IMR-90 (cell line): ENCODE data around the gene TRAF3IP3. TPM values are rescaled to one million over a fixed set of nuclear protein-coding genes. Genes with fewer than 3 reads are reported as not detected.

Experiments used
- ATAC-seq: fragments of 200-7000 bp; cut with Tn5 transposase; 2 replicates; pipeline ENCODE4 v1.9.1; 2020; ENCODE audit warnings: low read depth, mild to moderate bottlenecking, moderate library complexity
- BruUV-seq: library from RNA; stranded (reverse); fragments of 400-500 nt; replicated peaks from 2 replicates; lab custom pipeline; 2021; lab: Mats Ljungman, UMichigan
- CTCF ChIA-PET: fragments of 300-600 bp; formaldehyde crosslinking; extraction: SDS; loops from one replicate; lab custom pipeline; 2021; ENCODE audit warnings: antibody characterized with exemption; lab: Yijun Ruan, JAX
- POLR2A ChIA-PET: fragments of 300-600 bp; sonication (Branson Sonifier 250); formaldehyde crosslinking; loops from one replicate; lab custom pipeline; 2022; ENCODE audit warnings: antibody characterized with exemption; ENCODE audit not compliant: unreplicated experiment; lab: Charles Lee
- DNase-seq: peaks from one replicate; pipeline ENCODE4 v3.0.0; 2013
- H2AFZ ChIP-seq: replicated peaks from 2 replicates; pipeline ENCODE3; 2013; ENCODE audit warnings: low read length, mild to moderate bottlenecking; ENCODE audit not compliant: poor library complexity
- H2AK5ac ChIP-seq: 2 replicates; pipeline ENCODE4 v1.6.1; 2013; ENCODE audit warnings: low read depth, low read length, inconsistent platforms
- H2AK9ac ChIP-seq: replicated peaks from 2 replicates; pipeline ENCODE3; 2013; ENCODE audit warnings: mild to moderate bottlenecking, low read depth, low read length, moderate library complexity; ENCODE audit not compliant: poor library complexity
- H2BK120ac ChIP-seq: 2 replicates; pipeline ENCODE4 v1.6.1; 2013; ENCODE audit warnings: low read depth, low read length, inconsistent platforms
- H2BK15ac ChIP-seq: 3 replicates; pipeline ENCODE4 v1.6.1; 2013; ENCODE audit warnings: low read depth, low read length, inconsistent platforms
- H2BK20ac ChIP-seq: 2 replicates; pipeline ENCODE4 v1.6.1; 2013; ENCODE audit warnings: low read depth, mild to moderate bottlenecking, inconsistent platforms, low read length, moderate library complexity
- H2BK5ac ChIP-seq: 2 replicates; pipeline ENCODE4 v1.6.1; 2013; ENCODE audit warnings: mild to moderate bottlenecking, low read depth, low read length, inconsistent platforms; ENCODE audit not compliant: poor library complexity, severe bottlenecking
- H3K14ac ChIP-seq: replicated peaks from 2 replicates; pipeline ENCODE4 v1.6.1; 2013; ENCODE audit warnings: low read depth, low read length, inconsistent platforms
- H3K18ac ChIP-seq: 2 replicates; pipeline ENCODE4 v1.6.1; 2013; ENCODE audit warnings: low read depth, low read length, control low read depth
- H3K23ac ChIP-seq: 2 replicates; pipeline ENCODE4 v1.6.1; 2013; ENCODE audit warnings: low read depth, low read length, inconsistent platforms
- H3K27ac ChIP-seq: 2 replicates; pipeline ENCODE4 v1.5.1; 2013; ENCODE audit warnings: mild to moderate bottlenecking, control low read depth, low read length; ENCODE audit not compliant: insufficient read depth
- H3K27me3 ChIP-seq: 2 replicates; pipeline ENCODE4 v1.6.1; 2013; ENCODE audit warnings: low read length; ENCODE audit not compliant: control insufficient read depth, insufficient read depth
- H3K36me3 ChIP-seq: 2 replicates; pipeline ENCODE4 v1.6.1; 2013; ENCODE audit warnings: low read length, mixed read lengths; ENCODE audit not compliant: control insufficient read depth, insufficient read depth
- H3K4ac ChIP-seq: 2 replicates; pipeline ENCODE4 v1.6.1; 2013; ENCODE audit warnings: low read depth, low read length, inconsistent platforms
- H3K4me1 ChIP-seq: 2 replicates; pipeline ENCODE4 v1.6.1; 2013; ENCODE audit warnings: low read length, mixed read lengths; ENCODE audit not compliant: control insufficient read depth, insufficient read depth
- H3K4me2 ChIP-seq: 2 replicates; pipeline ENCODE4 v1.6.1; 2013; ENCODE audit warnings: low read depth, mild to moderate bottlenecking, control low read depth, low read length, moderate library complexity
- H3K4me3 ChIP-seq: 2 replicates; pipeline ENCODE4 v1.5.1; 2013; ENCODE audit warnings: low read depth, mild to moderate bottlenecking, control low read depth, low read length, moderate library complexity; ENCODE audit not compliant: insufficient read depth
- H3K56ac ChIP-seq: 2 replicates; pipeline ENCODE4 v1.6.1; 2013; ENCODE audit warnings: low read length, inconsistent platforms; ENCODE audit not compliant: insufficient read depth; ENCODE audit errors: extremely low read depth
- H3K79me1 ChIP-seq, 2 experiments: 2 replicates each; pipeline ENCODE4 v1.6.1; 2013; ENCODE audit warnings: low read length in 2 of 2, inconsistent platforms in 1 of 2, low read depth in 1 of 2
- H3K9ac ChIP-seq: 2 replicates; pipeline ENCODE4 v1.6.1; 2013; ENCODE audit warnings: low read depth, low read length, control low read depth
- H3K9me1 ChIP-seq: 2 replicates; pipeline ENCODE4 v1.6.1; 2013; ENCODE audit warnings: low read length, inconsistent platforms; ENCODE audit not compliant: insufficient read depth
- H3K9me3 ChIP-seq: 2 replicates; pipeline ENCODE4 v1.6.1; 2013; ENCODE audit warnings: low read length; ENCODE audit not compliant: control insufficient read depth, insufficient read depth
- H4K20me1 ChIP-seq: 2 replicates; pipeline ENCODE4 v1.6.1; 2013; ENCODE audit warnings: low read length, inconsistent platforms; ENCODE audit not compliant: insufficient read depth
- H4K5ac ChIP-seq: 2 replicates; pipeline ENCODE4 v1.6.1; 2013; ENCODE audit warnings: mild to moderate bottlenecking, low read depth, low read length, control low read depth
- H4K8ac ChIP-seq, 2 experiments: 2 replicates each; pipeline ENCODE4 v1.6.1; 2013; ENCODE audit warnings: low read depth in 2 of 2, low read length in 2 of 2, control low read depth in 1 of 2, inconsistent platforms in 1 of 2
- H4K91ac ChIP-seq: 2 replicates; pipeline ENCODE4 v1.6.1; 2013; ENCODE audit warnings: low read depth, low read length, inconsistent platforms; ENCODE audit not compliant: insufficient read depth
- CHD1 ChIP-seq: IDR thresholded peaks from 2 replicates; pipeline ENCODE4 v1.6.1; 2012; ENCODE audit warnings: low read depth, low read length, improper control_type of control experiment
- FOS ChIP-seq: fragments of 150-350 bp; IDR thresholded peaks from 2 replicates; pipeline ENCODE4 v1.6.1; 2016; ENCODE audit warnings: low read depth, low read length
- SMC3 ChIP-seq: fragments of 150-350 bp; IDR thresholded peaks from 2 replicates; pipeline ENCODE4 v1.6.1; 2016; ENCODE audit warnings: low read depth, mild to moderate bottlenecking, antibody characterized with exemption, low read length, moderate library complexity
- WGBS, 2 experiments: methylation state at CpG; one replicate each; pipeline versions ENCODE4 v1.1.5 to v1.1.7; 2013; ENCODE audit warnings: missing lambda C conversion rate in 2 of 2; ENCODE audit not compliant: insufficient read length in 1 of 2; ENCODE audit errors: extremely low coverage in 2 of 2; 5-methylcytosine and 5-hydroxymethylcytosine counted together
- dilution Hi-C: fragments of 300-500 bp; cut with HindIII; formaldehyde crosslinking; loops from one replicate; pipeline ENCODE4 v1.14.3; 2018; ENCODE audit warnings: low sequenced_read_pairs; ENCODE audit not compliant: unreplicated experiment
- in situ Hi-C: fragments of 300-500 bp; cut with MboI; formaldehyde crosslinking; loops from 3 replicates; pipeline ENCODE4 v1.14.3; 2019; ENCODE audit warnings: low sequenced_read_pairs, inconsistent platforms, mixed read lengths
- intact Hi-C: fragments of 100-400 bp; cut with micrococcal nuclease; formaldehyde crosslinking; loops from 2 replicates; pipeline ENCODE4 v1.10.0; 2022
- polyA plus RNA-seq, 3 experiments: library from polyadenylated mRNA; depleted of rRNA; stranded (reverse); fragments of >200 nt; gene quantifications; 2 replicates each; pipeline ENCODE4 v1.2.3, GENCODE V29; 2012; ENCODE audit warnings: low replicate concordance in 1 of 3
- total RNA-seq: library from RNA; depleted of rRNA; stranded (reverse); fragments of >200 nt; gene quantifications from 2 replicates; pipeline ENCODE4 v1.2.3, GENCODE V29; 2012
- TF ChIP-seq, protein P1 (sequence below): fragments of 150-350 bp; IDR thresholded peaks from 2 replicates; pipeline ENCODE4 v1.6.1; 2017; ENCODE audit warnings: mild to moderate bottlenecking, antibody characterized with exemption, low read length, low read depth

Gene TRAF3IP3
- total and polyA plus RNA-seq, 2 of the 4 experiments (the other 2 are of a cell fraction) = 0.12 to 0.18 TPM

DNA sequence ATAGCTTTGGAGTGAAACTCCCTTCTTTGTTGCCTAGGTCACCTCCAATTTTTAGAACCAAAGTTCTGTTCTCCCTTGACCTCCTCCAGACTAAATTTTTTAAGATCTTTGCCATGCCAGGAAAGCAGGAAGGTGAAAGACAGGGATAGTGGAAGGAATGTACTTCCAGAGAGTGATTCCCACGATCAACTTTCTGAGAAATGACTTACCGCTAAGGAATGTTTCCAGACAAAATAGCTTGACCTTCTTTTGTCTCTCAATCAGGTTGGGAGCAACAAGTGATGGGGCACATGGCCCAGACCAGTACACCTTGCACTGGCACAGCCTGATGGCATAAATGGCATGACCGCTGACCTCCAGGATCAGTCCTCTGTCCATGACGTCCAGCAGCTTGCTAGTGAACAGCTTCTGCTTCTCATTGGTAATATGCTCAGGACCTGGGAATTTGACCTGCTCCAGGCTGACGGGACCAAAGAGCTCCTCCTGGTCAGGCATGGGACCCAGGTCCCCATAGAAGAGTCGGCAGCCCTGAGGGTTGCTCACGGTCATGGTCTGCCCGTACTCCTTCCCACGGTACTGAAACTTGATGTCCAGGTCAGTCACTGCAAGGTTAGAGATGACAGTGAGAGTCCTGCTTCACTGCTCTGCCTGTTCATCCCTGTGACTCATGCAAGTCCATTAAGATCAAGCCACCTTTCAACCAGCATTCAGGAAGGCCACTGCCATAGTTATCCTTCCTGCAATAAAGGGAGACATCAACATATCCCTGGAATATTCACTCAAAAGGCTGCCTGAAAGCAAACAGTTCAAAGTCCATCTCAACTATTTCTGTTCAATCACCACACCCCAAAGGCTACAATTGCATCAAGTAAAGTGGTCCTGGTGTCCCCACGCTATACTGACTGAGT is 34.7 kb downstream of the TRAF3IP3 start:
- DNase-seq (peak; percentile 6), ATAC-seq (no peak)
- no peak overlapping the region for H2AK9ac ChIP-seq
- 81% methylated on average over 4 of the region's 10 CpGs; no CpG with 5 or more reads in 1 of the 2 experiments for WGBS, 2 experiments
- peak overlapping the region; percentile 43 for H2AFZ ChIP-seq
- no peak overlapping the region for H3K9ac ChIP-seq
- H4K8ac ChIP-seq = no peak overlapping the region
- H4K20me1 ChIP-seq = no peaks in the 10 kb centered on the region
- no peak overlapping the region for H3K27ac ChIP-seq
- no peaks in the 10 kb centered on the region for H3K4me1 ChIP-seq
- no peak overlapping the region for H3K4ac ChIP-seq
- H2BK120ac ChIP-seq = no peak overlapping the region
- H4K5ac ChIP-seq = no peak overlapping the region
- H2BK20ac ChIP-seq = no peak overlapping the region
- no peak overlapping the region for H3K23ac ChIP-seq
- dilution Hi-C loops (no loop called here), intact Hi-C loops (no loop called here), in situ Hi-C loops (no loop called here)
- no peak overlapping the region for H3K4me3 ChIP-seq
- H3K18ac ChIP-seq = no peak overlapping the region
- no peaks in the 10 kb centered on the region for H3K9me3 ChIP-seq
- H2BK5ac ChIP-seq = no peak overlapping the region
- H3K36me3 ChIP-seq = no peaks in the 10 kb centered on the region
- H3K14ac ChIP-seq = no peak overlapping the region; the same call in 1 of the 2 replicates
- no TSS peak for BruUV-seq
- no peaks in the 10 kb centered on the region for H3K79me1 ChIP-seq
- peaks cover 6% of the 10 kb centered on the region; the same call in 1 of the 2 replicates for H3K27me3 ChIP-seq
- TF ChIP-seq, protein P1, sequence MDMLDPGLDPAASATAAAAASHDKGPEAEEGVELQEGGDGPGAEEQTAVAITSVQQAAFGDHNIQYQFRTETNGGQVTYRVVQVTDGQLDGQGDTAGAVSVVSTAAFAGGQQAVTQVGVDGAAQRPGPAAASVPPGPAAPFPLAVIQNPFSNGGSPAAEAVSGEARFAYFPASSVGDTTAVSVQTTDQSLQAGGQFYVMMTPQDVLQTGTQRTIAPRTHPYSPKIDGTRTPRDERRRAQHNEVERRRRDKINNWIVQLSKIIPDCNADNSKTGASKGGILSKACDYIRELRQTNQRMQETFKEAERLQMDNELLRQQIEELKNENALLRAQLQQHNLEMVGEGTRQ = no peak
- TF ChIP-seq FOS (no peak), CHD1 (no peak), SMC3 (no peak)
- H4K91ac ChIP-seq = no peak overlapping the region
- no peak overlapping the region for H3K56ac ChIP-seq
- H2BK15ac ChIP-seq = no peak overlapping the region
- POLR2A ChIA-PET = no interaction called here
- H2AK5ac ChIP-seq = no peak overlapping the region
- CTCF ChIA-PET = no interaction called here
- no peak overlapping the region for H3K4me2 ChIP-seq
- 0 out of 2 replicates have a peak, but pooled peaks cover 3% of the 10 kb centered on the region for H3K9me1 ChIP-seq
